Measurements from ENCODE around the gene RGS7. TPM values are rescaled to one million over a fixed set of nuclear protein-coding genes. Genes with fewer than 3 reads are reported as not detected.

The RGS7 gene
- polyA plus RNA-seq, 4 donors: 0.15 to 0.74 TPM; not detected in 2

GRCh38 chr1:240843798-240844197, 513.2 kb downstream of the RGS7 start:
- H3K9me3 ChIP-seq (ENCODE audit: control insufficient read depth in 2 of 2, insufficient read depth in 1 of 2, low read depth in 1 of 2, low read length in 1 of 2): no peaks in the 10 kb centered on the region

DNA sequence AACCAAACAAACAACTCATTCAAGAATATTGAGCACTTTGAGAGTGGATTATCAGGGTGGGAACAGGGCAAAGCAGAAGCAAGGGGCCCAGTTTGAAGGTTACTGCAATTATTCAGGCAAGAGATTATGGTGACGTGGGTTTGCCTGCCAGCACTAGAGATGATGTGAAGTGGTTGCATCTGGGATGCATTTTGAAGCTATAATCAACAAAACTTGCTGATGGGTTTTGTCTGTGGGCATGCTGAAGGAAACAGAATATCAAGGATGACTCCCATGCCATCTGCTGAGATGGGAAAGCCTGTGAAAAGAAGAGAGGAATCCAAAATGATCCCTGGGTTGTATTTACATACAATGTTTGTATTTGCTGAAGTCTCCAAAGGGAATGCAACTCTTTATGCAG, 520.7 kb downstream of the RGS7 start:
- no peak for DNase-seq
- FAIRE-seq: no peak
- 55 to 68% (median 57%) methylated on average over 1 of the region's 1 CpG for WGBS, 3 donors
- Histone ChIP-seq H3K36me3 (ENCODE audit: control insufficient read depth in 3 of 3, insufficient read depth in 2 of 3, low read depth in 1 of 3, low read length in 3 of 3) (no peaks in the 10 kb centered on the region), H3K27ac (ENCODE audit: low read depth in 1 of 3, low read length in 2 of 3) (no peak overlapping the region), H3K4me1 (ENCODE audit: control insufficient read depth in 3 of 3, insufficient read depth in 2 of 3, low read depth in 1 of 3, low read length in 2 of 3) (no peaks in the 10 kb centered on the region), H3K9me3 (ENCODE audit: control insufficient read depth in 2 of 2, insufficient read depth in 1 of 2, low read depth in 1 of 2, low read length in 1 of 2) (no peaks in the 10 kb centered on the region), H3K4me3 (ENCODE audit: low read depth in 1 of 3, low read length in 3 of 3) (no peak overlapping the region), H3K27me3 (ENCODE audit: control insufficient read depth in 3 of 3, insufficient read depth in 3 of 3, low read length in 3 of 3) (no peaks in the 10 kb centered on the region)

More at GRCh38 chr1:240843798-240844197, 513.2 kb downstream of the RGS7 start:
- H3K27me3 ChIP-seq (ENCODE audit: control insufficient read depth in 3 of 3, insufficient read depth in 3 of 3, low read length in 3 of 3): peaks cover 0 to 2% (median 0%) of the 10 kb centered on the region in 3 donors
- H3K4me3 ChIP-seq (ENCODE audit: low read depth in 1 of 3, low read length in 3 of 3): no peak overlapping the region
- FAIRE-seq (no peak), DNase-seq (no peak)
- H3K4me1 ChIP-seq (ENCODE audit: control insufficient read depth in 3 of 3, insufficient read depth in 2 of 3, low read depth in 1 of 3, low read length in 2 of 3): no peaks in the 10 kb centered on the region
- H3K36me3 ChIP-seq (ENCODE audit: control insufficient read depth in 3 of 3, insufficient read depth in 2 of 3, low read depth in 1 of 3, low read length in 3 of 3): no peaks in the 10 kb centered on the region
- WGBS, 3 donors: 36 to 45% (median 41%) methylated on average over 3 of the region's 3 CpGs
- no peak overlapping the region for H3K27ac ChIP-seq (ENCODE audit: low read depth in 1 of 3, low read length in 2 of 3)

GRCh38 chr1:240835291-240835690, 521.7 kb downstream of the RGS7 start:
- FAIRE-seq: no peak
- Histone ChIP-seq H3K27ac (ENCODE audit: low read depth in 1 of 3, low read length in 2 of 3) (no peak overlapping the region), H3K36me3 (ENCODE audit: control insufficient read depth in 3 of 3, insufficient read depth in 2 of 3, low read depth in 1 of 3, low read length in 3 of 3) (no peaks in the 10 kb centered on the region), H3K27me3 (ENCODE audit: control insufficient read depth in 3 of 3, insufficient read depth in 3 of 3, low read length in 3 of 3) (no peaks in the 10 kb centered on the region), H3K4me1 (ENCODE audit: control insufficient read depth in 3 of 3, insufficient read depth in 2 of 3, low read depth in 1 of 3, low read length in 2 of 3) (no peaks in the 10 kb centered on the region), H3K4me3 (ENCODE audit: low read depth in 1 of 3, low read length in 3 of 3) (no peak overlapping the region), H3K9me3 (ENCODE audit: control insufficient read depth in 2 of 2, insufficient read depth in 1 of 2, low read depth in 1 of 2, low read length in 1 of 2) (no peaks in the 10 kb centered on the region)
- 91 to 93% (median 93%) methylated on average over 9 of the region's 9 CpGs for WGBS, 3 donors
- DNase-seq: no peak

- no peaks in the 10 kb centered on the region for H3K27me3 ChIP-seq (ENCODE audit: control insufficient read depth in 3 of 3, insufficient read depth in 3 of 3, low read length in 3 of 3)
- H3K9me3 ChIP-seq (ENCODE audit: control insufficient read depth in 2 of 2, insufficient read depth in 1 of 2, low read depth in 1 of 2, low read length in 1 of 2): no peaks in the 10 kb centered on the region
- FAIRE-seq (no peak), DNase-seq (no peak)
- no peaks in the 10 kb centered on the region for H3K36me3 ChIP-seq (ENCODE audit: control insufficient read depth in 3 of 3, insufficient read depth in 2 of 3, low read depth in 1 of 3, low read length in 3 of 3)
- H3K27ac ChIP-seq (ENCODE audit: low read depth in 1 of 3, low read length in 2 of 3): no peak overlapping the region
- no peaks in the 10 kb centered on the region for H3K4me1 ChIP-seq (ENCODE audit: control insufficient read depth in 3 of 3, insufficient read depth in 2 of 3, low read depth in 1 of 3, low read length in 2 of 3)
- no peak overlapping the region for H3K4me3 ChIP-seq (ENCODE audit: low read depth in 1 of 3, low read length in 3 of 3)
- 83 to 85% (median 84%) methylated on average over 6 of the region's 6 CpGs for WGBS, 3 donors
Observed at GRCh38 chr1:240833075-240833474, 523.9 kb downstream of the RGS7 start.

DNA sequence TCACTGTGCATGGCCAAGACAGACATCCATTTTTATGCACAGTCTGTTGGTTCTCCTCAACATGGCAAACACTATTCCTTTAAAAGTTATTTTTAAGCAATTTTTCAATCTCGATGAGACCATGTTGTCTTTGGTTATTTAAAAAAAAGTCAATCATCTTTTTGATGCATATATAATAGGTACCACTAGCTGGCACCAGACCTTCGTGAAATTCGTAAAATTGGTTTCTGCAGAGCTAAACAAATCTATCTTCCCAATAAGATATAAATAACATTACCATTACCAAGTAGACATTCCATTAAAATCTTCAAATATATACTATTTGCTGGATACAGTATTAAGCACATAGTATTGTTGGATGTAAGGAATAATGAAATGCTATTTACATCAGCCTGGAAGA, 525.1 kb downstream of the RGS7 start:
- no peaks in the 10 kb centered on the region for H3K9me3 ChIP-seq (ENCODE audit: control insufficient read depth in 2 of 2, insufficient read depth in 1 of 2, low read depth in 1 of 2, low read length in 1 of 2)
- no peak overlapping the region for H3K4me3 ChIP-seq (ENCODE audit: low read depth in 1 of 3, low read length in 3 of 3)
- H3K27me3 ChIP-seq (ENCODE audit: control insufficient read depth in 3 of 3, insufficient read depth in 3 of 3, low read length in 3 of 3): no peaks in the 10 kb centered on the region
- DNase-seq (no peak), FAIRE-seq (no peak)
- H3K4me1 ChIP-seq (ENCODE audit: control insufficient read depth in 3 of 3, insufficient read depth in 2 of 3, low read depth in 1 of 3, low read length in 2 of 3): no peaks in the 10 kb centered on the region
- 44 to 60% (median 49%) methylated on average over 3 of the region's 3 CpGs for WGBS, 3 donors
- H3K27ac ChIP-seq (ENCODE audit: low read depth in 1 of 3, low read length in 2 of 3): no peak overlapping the region
- no peaks in the 10 kb centered on the region for H3K36me3 ChIP-seq (ENCODE audit: control insufficient read depth in 3 of 3, insufficient read depth in 2 of 3, low read depth in 1 of 3, low read length in 3 of 3)

GRCh38 chr1:240831191-240831631, 525.8 kb downstream of the RGS7 start:
- peak in 1 of 2 donors; percentile 37 for DNase-seq
- 47 to 57% (median 49%) methylated on average over 3 of the region's 3 CpGs for whole genome bisulfite sequencing, 3 donors
- FAIRE-seq: no peak

DNA sequence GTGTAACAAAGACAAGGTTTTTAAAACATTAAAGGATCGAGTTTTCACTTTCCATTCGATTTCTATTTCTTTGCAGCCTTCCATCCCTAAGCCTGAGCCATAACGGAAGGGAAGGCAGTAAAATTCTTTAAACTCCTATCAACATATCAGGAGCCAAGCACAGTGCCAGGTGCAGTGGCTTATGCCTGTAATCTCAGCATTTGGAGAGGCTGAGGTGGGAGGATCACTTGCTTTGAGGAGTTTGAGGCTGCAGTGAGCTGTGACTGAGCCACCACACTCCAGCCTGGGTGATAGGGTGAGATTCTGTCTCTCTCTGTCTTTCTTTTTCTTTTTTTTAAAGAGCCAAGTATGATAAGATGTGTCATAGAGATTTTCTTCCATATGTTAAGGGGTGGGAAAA, 527.5 kb downstream of the RGS7 start:
- Histone ChIP-seq H3K36me3 (ENCODE audit: control insufficient read depth in 3 of 3, insufficient read depth in 2 of 3, low read depth in 1 of 3, low read length in 3 of 3) (no peaks in the 10 kb centered on the region), H3K27ac (ENCODE audit: low read depth in 1 of 3, low read length in 2 of 3) (no peak overlapping the region), H3K9me3 (ENCODE audit: control insufficient read depth in 2 of 2, insufficient read depth in 1 of 2, low read depth in 1 of 2, low read length in 1 of 2) (no peaks in the 10 kb centered on the region), H3K4me3 (ENCODE audit: low read depth in 1 of 3, low read length in 3 of 3) (no peak overlapping the region), H3K4me1 (ENCODE audit: control insufficient read depth in 3 of 3, insufficient read depth in 2 of 3, low read depth in 1 of 3, low read length in 2 of 3) (no peaks in the 10 kb centered on the region), H3K27me3 (ENCODE audit: control insufficient read depth in 3 of 3, insufficient read depth in 3 of 3, low read length in 3 of 3) (no peaks in the 10 kb centered on the region)
- no peak for DNase-seq
- 58 to 74% (median 61%) methylated on average over 3 of the region's 3 CpGs for WGBS, 3 donors
- no peak for FAIRE-seq

More at GRCh38 chr1:240831191-240831631, 525.8 kb downstream of the RGS7 start:
- H3K27me3 ChIP-seq (ENCODE audit: control insufficient read depth in 3 of 3, insufficient read depth in 3 of 3, low read length in 3 of 3): no peaks in the 10 kb centered on the region
- H3K36me3 ChIP-seq (ENCODE audit: control insufficient read depth in 3 of 3, insufficient read depth in 2 of 3, low read depth in 1 of 3, low read length in 3 of 3): no peaks in the 10 kb centered on the region
- H3K9me3 ChIP-seq (ENCODE audit: control insufficient read depth in 2 of 2, insufficient read depth in 1 of 2, low read depth in 1 of 2, low read length in 1 of 2): no peaks in the 10 kb centered on the region
- no peak overlapping the region for H3K4me3 ChIP-seq (ENCODE audit: low read depth in 1 of 3, low read length in 3 of 3)
- H3K4me1 ChIP-seq (ENCODE audit: control insufficient read depth in 3 of 3, insufficient read depth in 2 of 3, low read depth in 1 of 3, low read length in 2 of 3): no peaks in the 10 kb centered on the region
- H3K27ac ChIP-seq (ENCODE audit: low read depth in 1 of 3, low read length in 2 of 3): no peak overlapping the region

DNA sequence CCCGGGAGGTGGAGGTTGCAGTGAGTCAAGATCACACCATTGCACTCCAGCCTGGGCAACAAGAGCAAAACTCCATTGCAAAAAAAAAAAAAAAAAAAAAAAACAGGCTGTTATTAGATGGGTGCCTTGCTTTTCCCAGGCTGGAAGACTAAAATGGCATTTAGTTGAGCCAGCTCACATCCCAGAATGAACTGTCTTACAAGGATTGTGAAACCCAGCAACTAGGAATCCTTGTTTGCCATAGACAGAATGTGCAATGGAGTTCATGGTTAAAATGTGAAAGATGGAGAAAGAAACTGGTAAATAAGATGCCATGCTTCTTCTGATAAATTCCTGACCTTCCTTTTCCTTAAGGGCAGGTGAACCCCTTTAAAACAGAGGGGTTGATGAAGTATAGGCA, 529.2 kb downstream of the RGS7 start:
- no peak for FAIRE-seq
- Histone ChIP-seq H3K27ac (ENCODE audit: low read depth in 1 of 3, low read length in 2 of 3) (no peak overlapping the region), H3K36me3 (ENCODE audit: control insufficient read depth in 3 of 3, insufficient read depth in 2 of 3, low read depth in 1 of 3, low read length in 3 of 3) (no peaks in the 10 kb centered on the region), H3K4me3 (ENCODE audit: low read depth in 1 of 3, low read length in 3 of 3) (no peak overlapping the region), H3K4me1 (ENCODE audit: control insufficient read depth in 3 of 3, insufficient read depth in 2 of 3, low read depth in 1 of 3, low read length in 2 of 3) (no peaks in the 10 kb centered on the region), H3K27me3 (ENCODE audit: control insufficient read depth in 3 of 3, insufficient read depth in 3 of 3, low read length in 3 of 3) (no peaks in the 10 kb centered on the region), H3K9me3 (ENCODE audit: control insufficient read depth in 2 of 2, insufficient read depth in 1 of 2, low read depth in 1 of 2, low read length in 1 of 2) (no peaks in the 10 kb centered on the region)
- WGBS, 3 donors: 82 to 93% (median 82%) methylated on average over 1 of the region's 1 CpG
- DNase-seq: no peak

- Histone ChIP-seq H3K4me3 (ENCODE audit: low read depth in 1 of 3, low read length in 3 of 3) (no peak overlapping the region), H3K4me1 (ENCODE audit: control insufficient read depth in 3 of 3, insufficient read depth in 2 of 3, low read depth in 1 of 3, low read length in 2 of 3) (no peaks in the 10 kb centered on the region), H3K27ac (ENCODE audit: low read depth in 1 of 3, low read length in 2 of 3) (no peak overlapping the region), H3K27me3 (ENCODE audit: control insufficient read depth in 3 of 3, insufficient read depth in 3 of 3, low read length in 3 of 3) (no peaks in the 10 kb centered on the region), H3K36me3 (ENCODE audit: control insufficient read depth in 3 of 3, insufficient read depth in 2 of 3, low read depth in 1 of 3, low read length in 3 of 3) (no peaks in the 10 kb centered on the region), H3K9me3 (ENCODE audit: control insufficient read depth in 2 of 2, insufficient read depth in 1 of 2, low read depth in 1 of 2, low read length in 1 of 2) (no peaks in the 10 kb centered on the region)
- DNase-seq (no peak), FAIRE-seq (no peak)
- WGBS, 3 donors: 78 to 83% (median 79%) methylated on average over 9 of the region's 9 CpGs
Observed at GRCh38 chr1:240824238-240824637, 532.8 kb downstream of the RGS7 start.

All from small intestine (tissue), 7 donors.